Kidney epithelial cell (primary cell): ENCODE measurements around the gene METRNL. TPM values are rescaled to one million over a fixed set of nuclear protein-coding genes. Genes with fewer than 3 reads are reported as not detected.

Source experiments
- DNase-seq: peaks from one replicate; pipeline ENCODE4 v3.0.0-alpha.2; 2010; ENCODE audit warnings: low read depth
- H3K27me3 ChIP-seq: 2 replicates; pipeline ENCODE4 v1.6.0; 2011; ENCODE audit warnings: low read length; ENCODE audit not compliant: control insufficient read depth, insufficient read depth
- H3K36me3 ChIP-seq: 2 replicates; pipeline ENCODE4 v1.5.1; 2011; ENCODE audit warnings: low read length; ENCODE audit not compliant: control insufficient read depth, insufficient read depth
- H3K4me3 ChIP-seq: 2 replicates; pipeline ENCODE4 v1.5.1; 2011; ENCODE audit warnings: low read depth, mild to moderate bottlenecking, control low read depth, low read length
- CTCF ChIP-seq: IDR thresholded peaks from 2 replicates; pipeline ENCODE4 v1.5.1; 2011; ENCODE audit warnings: mild to moderate bottlenecking, moderate library complexity, low read length, control low read depth, inconsistent platforms; ENCODE audit not compliant: insufficient read depth, poor library complexity, severe bottlenecking
- total RNA-seq: library from RNA; depleted of rRNA; stranded (reverse); fragments of >200 nt; gene quantifications from 2 replicates; pipeline ENCODE4 v1.2.3, GENCODE V29; 2015

METRNL gene
- total RNA-seq, 1 donor from 2014 or later: 91.5 TPM

- no peak for TF ChIP-seq CTCF
- no peak for DNase-seq
- peaks cover 8% of the 10 kb centered on the region for H3K27me3 ChIP-seq
- peaks cover 1% of the 10 kb centered on the region for H3K36me3 ChIP-seq
- H3K4me3 ChIP-seq: no peak overlapping the region
These were observed 14.1 kb downstream of the METRNL start for GRCh38 chr17:83093506-83093905.

- H3K4me3 ChIP-seq: no peak overlapping the region
- peaks cover 11% of the 10 kb centered on the region for H3K27me3 ChIP-seq
- DNase-seq: no peak
- no peak for TF ChIP-seq CTCF
- H3K36me3 ChIP-seq: peaks cover 1% of the 10 kb centered on the region
These were observed 14.9 kb downstream of the METRNL start for GRCh38 chr17:83094291-83094690.

GRCh38 chr17:83095016-83095415 is 15.6 kb downstream of the METRNL start:
- no peak for DNase-seq
- no peak overlapping the region for H3K4me3 ChIP-seq
- TF ChIP-seq CTCF: no peak
- H3K36me3 ChIP-seq: peaks cover 1% of the 10 kb centered on the region
- H3K27me3 ChIP-seq: peaks cover 16% of the 10 kb centered on the region

GRCh38 chr17:83096401-83097224 is 17.2 kb downstream of the METRNL start:
- no peak for DNase-seq
- H3K36me3 ChIP-seq: peaks cover 1% of the 10 kb centered on the region
- no peak for TF ChIP-seq CTCF
- peaks cover 20% of the 10 kb centered on the region for H3K27me3 ChIP-seq
- H3K4me3 ChIP-seq: no peak overlapping the region

GRCh38 chr17:83097831-83098230 is 18.4 kb downstream of the METRNL start:
- H3K27me3 ChIP-seq: peaks cover 20% of the 10 kb centered on the region
- H3K4me3 ChIP-seq: no peak overlapping the region
- TF ChIP-seq CTCF: no peak
- DNase-seq: no peak
- H3K36me3 ChIP-seq: peaks cover 1% of the 10 kb centered on the region
